SKM-1 (cell line): ENCODE data around the gene SPTLC1.
"Not testable (repeated sequence)": the region's sequence is repeated elsewhere in the genome, so short reads cannot be mapped to it uniquely, and the experiment has no call there.

Experiments
- DNase-seq: peaks from one replicate; lab custom pipeline; 2025; ENCODE audit not compliant: unreplicated experiment; lab: John Stamatoyannopoulos, UW

The SPTLC1 gene

GRCh38 chr9:92141144-92142129 is 26.2 kb upstream of the SPTLC1 start:
- DNase-seq: no peak

- DNase-seq: no peak
Observed at GRCh38 chr9:92140754-92141143, 25.5 kb upstream of the SPTLC1 start.

- DNase-seq: no peak
Observed at GRCh38 chr9:92140074-92140753, 25.0 kb upstream of the SPTLC1 start.

GRCh38 chr9:92138960-92139540 is 23.8 kb upstream of the SPTLC1 start:
- DNase-seq: not testable (repeated sequence)

- DNase-seq: peak; percentile 4
Observed at GRCh38 chr9:92138157-92138959, 23.1 kb upstream of the SPTLC1 start.

GRCh38 chr9:92136184-92136858 is 21.1 kb upstream of the SPTLC1 start:
- no peak for DNase-seq

- no peak for DNase-seq
Observed at GRCh38 chr9:92135576-92135975, 20.4 kb upstream of the SPTLC1 start.

- peak; percentile 31 for DNase-seq
Observed at GRCh38 chr9:92133949-92134604, 18.9 kb upstream of the SPTLC1 start.

GRCh38 chr9:92132913-92133312 is 17.7 kb upstream of the SPTLC1 start:
- not testable (repeated sequence) for DNase-seq

- DNase-seq: no peak
Observed at GRCh38 chr9:92132501-92132900, 17.3 kb upstream of the SPTLC1 start.

GRCh38 chr9:92122800-92123199 is 7.6 kb upstream of the SPTLC1 start:
- DNase-seq: no peak

- DNase-seq: no peak
Observed at GRCh38 chr9:92122061-92122460, 6.8 kb upstream of the SPTLC1 start.

GRCh38 chr9:92121265-92121664 is 6.1 kb upstream of the SPTLC1 start:
- no peak for DNase-seq

GRCh38 chr9:92120138-92120537 is 4.9 kb upstream of the SPTLC1 start:
- no peak for DNase-seq

- peak; percentile 32 for DNase-seq
Observed at GRCh38 chr9:92119586-92119985, 4.4 kb upstream of the SPTLC1 start.

GRCh38 chr9:92108122-92108521 is 7.1 kb downstream of the SPTLC1 start:
- DNase-seq: no peak

- not testable (repeated sequence) for DNase-seq
Observed at GRCh38 chr9:92105446-92106225, 9.6 kb downstream of the SPTLC1 start.

- not testable (repeated sequence) for DNase-seq
Observed at GRCh38 chr9:92103601-92104000, 11.6 kb downstream of the SPTLC1 start.
